GM10266 (cell line): ENCODE results near the gene GUCY1A1.

Experiments
- DNase-seq: peaks from one replicate; pipeline ENCODE4 v3.0.0; 2012; ENCODE audit errors: extremely low spot score
- CTCF ChIP-seq: IDR thresholded peaks from 2 replicates; pipeline ENCODE4 v1.5.1; 2012; ENCODE audit warnings: mild to moderate bottlenecking, low read depth; ENCODE audit not compliant: control insufficient read depth, insufficient read depth; ENCODE audit errors: missing control alignments

GUCY1A1 gene

GRCh38 chr4:155660436-155660835 lies 6.2 kb upstream of the GUCY1A1 start:
- TF ChIP-seq CTCF, result no peak
- no peak for DNase-seq

- TF ChIP-seq CTCF, result no peak
- no peak for DNase-seq
These were observed 1.6 kb upstream of the GUCY1A1 start for GRCh38 chr4:155665054-155665453.

- peak; percentile 45 for DNase-seq
- TF ChIP-seq CTCF, result no peak
These were observed 547 bp downstream of the GUCY1A1 start for GRCh38 chr4:155667222-155667567.

GRCh38 chr4:155667568-155668511 lies 1.2 kb downstream of the GUCY1A1 start:
- TF ChIP-seq CTCF, result no peak
- peak; percentile 50 for DNase-seq

- TF ChIP-seq CTCF, result no peak
- no peak for DNase-seq
These were observed 2.1 kb downstream of the GUCY1A1 start for GRCh38 chr4:155668707-155669220.

GRCh38 chr4:155672342-155672741 lies 5.7 kb downstream of the GUCY1A1 start:
- no peak for DNase-seq
- no peak for TF ChIP-seq CTCF

GRCh38 chr4:155673453-155673979 lies 6.9 kb downstream of the GUCY1A1 start:
- no peak for TF ChIP-seq CTCF
- no peak for DNase-seq
